ENCODE measurements around the gene HELZ. TPM values are rescaled to one million over a fixed set of nuclear protein-coding genes. Genes with fewer than 3 reads are reported as not detected.

The HELZ gene
- total and polyA plus RNA-seq, 4 donors, result 3.8 to 69.2 (median 25.7) TPM

DNA sequence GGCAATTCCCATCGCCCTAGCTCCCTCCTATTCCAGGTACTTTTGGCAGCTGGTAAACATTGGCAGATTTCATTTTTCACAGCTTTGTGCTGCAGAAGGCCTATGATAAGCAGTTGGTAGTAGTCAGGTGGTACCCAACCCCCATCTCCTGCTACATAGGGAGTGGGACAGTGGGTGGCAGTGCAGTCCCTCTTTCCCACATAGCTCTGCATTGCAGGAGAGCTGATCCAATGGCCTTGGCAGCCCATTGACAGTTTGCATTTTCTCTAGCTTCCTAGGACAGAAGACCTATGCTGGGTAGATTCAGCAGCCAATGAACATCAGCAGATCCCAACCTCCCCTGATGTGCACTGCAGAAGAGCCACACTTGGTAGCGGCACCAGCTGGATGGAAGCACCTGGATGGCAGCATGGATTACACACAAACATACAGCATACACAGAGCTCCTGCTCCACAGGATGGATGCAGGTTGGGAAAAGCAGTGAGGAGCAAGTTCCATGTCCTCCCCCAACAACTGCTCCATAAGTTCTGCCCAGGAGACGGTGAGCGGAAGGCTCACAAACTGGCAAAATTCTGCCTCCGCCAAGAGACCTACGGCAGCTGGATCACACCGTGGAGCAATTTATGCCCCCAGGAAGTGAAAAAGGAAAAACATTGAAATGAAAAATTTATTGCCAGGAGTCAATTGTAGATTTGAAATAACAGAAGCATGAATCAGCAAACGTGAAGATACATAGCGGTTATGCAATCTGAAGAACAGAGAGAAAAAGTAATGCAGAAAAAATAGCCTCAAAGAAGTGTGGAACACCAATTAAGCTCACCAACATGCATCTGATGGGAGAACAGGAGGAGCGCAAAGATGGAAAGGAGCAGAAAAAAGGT, 105.0 kb downstream of the HELZ start:
- no peaks in the 10 kb centered on the region for H3K27me3 ChIP-seq (ENCODE audit: control insufficient read depth in 4 of 4, insufficient read depth in 4 of 4, low read length in 3 of 4)
- no peak for DNase-seq (ENCODE audit: low spot score)
- no peak overlapping the region for H3K9ac ChIP-seq (ENCODE audit: low read depth in 1 of 2, low read length in 2 of 2)
- TF ChIP-seq, protein P1, sequence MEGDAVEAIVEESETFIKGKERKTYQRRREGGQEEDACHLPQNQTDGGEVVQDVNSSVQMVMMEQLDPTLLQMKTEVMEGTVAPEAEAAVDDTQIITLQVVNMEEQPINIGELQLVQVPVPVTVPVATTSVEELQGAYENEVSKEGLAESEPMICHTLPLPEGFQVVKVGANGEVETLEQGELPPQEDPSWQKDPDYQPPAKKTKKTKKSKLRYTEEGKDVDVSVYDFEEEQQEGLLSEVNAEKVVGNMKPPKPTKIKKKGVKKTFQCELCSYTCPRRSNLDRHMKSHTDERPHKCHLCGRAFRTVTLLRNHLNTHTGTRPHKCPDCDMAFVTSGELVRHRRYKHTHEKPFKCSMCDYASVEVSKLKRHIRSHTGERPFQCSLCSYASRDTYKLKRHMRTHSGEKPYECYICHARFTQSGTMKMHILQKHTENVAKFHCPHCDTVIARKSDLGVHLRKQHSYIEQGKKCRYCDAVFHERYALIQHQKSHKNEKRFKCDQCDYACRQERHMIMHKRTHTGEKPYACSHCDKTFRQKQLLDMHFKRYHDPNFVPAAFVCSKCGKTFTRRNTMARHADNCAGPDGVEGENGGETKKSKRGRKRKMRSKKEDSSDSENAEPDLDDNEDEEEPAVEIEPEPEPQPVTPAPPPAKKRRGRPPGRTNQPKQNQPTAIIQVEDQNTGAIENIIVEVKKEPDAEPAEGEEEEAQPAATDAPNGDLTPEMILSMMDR (IDR thresholded peaks at IDR 0.05; ENCODE audit: low read depth, low read length, missing input control), result peak; percentile 18
- peak; percentile 51 to 66 for TF ChIP-seq RAD21 (IDR thresholded peaks at IDR 0.05)
- TF ChIP-seq FOXA1 (IDR thresholded peaks at IDR 0.05), result no peak
- no peak for TF ChIP-seq NR2F2 (IDR thresholded peaks at IDR 0.05)
- TF ChIP-seq, protein P2, sequence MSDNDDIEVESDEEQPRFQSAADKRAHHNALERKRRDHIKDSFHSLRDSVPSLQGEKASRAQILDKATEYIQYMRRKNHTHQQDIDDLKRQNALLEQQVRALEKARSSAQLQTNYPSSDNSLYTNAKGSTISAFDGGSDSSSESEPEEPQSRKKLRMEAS (IDR thresholded peaks at IDR 0.05), result no peak
- H3K4me1 ChIP-seq (ENCODE audit: control insufficient read depth in 4 of 4, insufficient read depth in 4 of 4, low read length in 3 of 4), result no peaks in the 10 kb centered on the region
- no peak overlapping the region for H3K27ac ChIP-seq (ENCODE audit: low read depth in 1 of 2, low read length in 2 of 2)
- WGBS, result 84% methylated on average over 10 of the region's 10 CpGs
- H3K9me3 ChIP-seq (ENCODE audit: control insufficient read depth in 4 of 4, low read length in 3 of 4), result no peaks in the 10 kb centered on the region
- H3K36me3 ChIP-seq (ENCODE audit: control insufficient read depth in 4 of 4, insufficient read depth in 3 of 4, low read depth in 1 of 4, low read length in 3 of 4), result peaks cover 3 to 52% (median 37%) of the 10 kb centered on the region in 4 donors
- no peak overlapping the region for H3K4me3 ChIP-seq (ENCODE audit: low read depth in 1 of 3, low read length in 3 of 3)

DNA sequence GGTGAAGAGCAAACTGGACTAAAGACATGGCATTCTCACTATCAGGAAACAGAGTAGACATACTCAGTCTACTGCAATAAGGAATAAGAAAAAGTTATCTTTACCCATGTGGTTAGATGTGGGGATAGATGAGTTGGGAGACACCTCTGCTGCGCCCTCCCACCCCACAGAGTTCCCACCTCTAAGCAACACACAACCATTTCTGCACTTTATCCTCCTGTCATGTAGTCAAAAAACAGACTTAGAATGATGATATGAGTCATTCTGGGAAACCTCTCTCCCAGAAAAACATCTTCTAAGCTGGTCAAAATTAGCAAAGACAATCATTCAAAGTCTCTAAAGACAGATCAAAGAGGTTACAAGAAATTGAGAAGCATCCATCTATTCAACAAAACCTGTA, 105.7 kb downstream of the HELZ start:
- H3K9me3 ChIP-seq (ENCODE audit: control insufficient read depth in 4 of 4, low read length in 3 of 4), result no peaks in the 10 kb centered on the region
- H3K4me1 ChIP-seq (ENCODE audit: control insufficient read depth in 4 of 4, insufficient read depth in 4 of 4, low read length in 3 of 4), result no peaks in the 10 kb centered on the region
- H3K4me3 ChIP-seq (ENCODE audit: low read depth in 1 of 3, low read length in 3 of 3), result no peak overlapping the region
- no peaks in the 10 kb centered on the region for H3K27me3 ChIP-seq (ENCODE audit: control insufficient read depth in 4 of 4, insufficient read depth in 4 of 4, low read length in 3 of 4)
- H3K36me3 ChIP-seq (ENCODE audit: control insufficient read depth in 4 of 4, insufficient read depth in 3 of 4, low read depth in 1 of 4, low read length in 3 of 4), result peaks cover 1 to 44% (median 33%) of the 10 kb centered on the region in 4 donors
- H3K9ac ChIP-seq (ENCODE audit: low read depth in 1 of 2, low read length in 2 of 2), result no peak overlapping the region
- WGBS, result 98% methylated on average over 1 of the region's 1 CpG
- no peak overlapping the region for H3K27ac ChIP-seq (ENCODE audit: low read depth in 1 of 2, low read length in 2 of 2)
- TF ChIP-seq, protein P1 (IDR thresholded peaks at IDR 0.05; ENCODE audit: low read depth, low read length, missing input control), result no peak
- TF ChIP-seq, protein P2 (IDR thresholded peaks at IDR 0.05), result no peak
- no peak for DNase-seq (ENCODE audit: low spot score)

DNA sequence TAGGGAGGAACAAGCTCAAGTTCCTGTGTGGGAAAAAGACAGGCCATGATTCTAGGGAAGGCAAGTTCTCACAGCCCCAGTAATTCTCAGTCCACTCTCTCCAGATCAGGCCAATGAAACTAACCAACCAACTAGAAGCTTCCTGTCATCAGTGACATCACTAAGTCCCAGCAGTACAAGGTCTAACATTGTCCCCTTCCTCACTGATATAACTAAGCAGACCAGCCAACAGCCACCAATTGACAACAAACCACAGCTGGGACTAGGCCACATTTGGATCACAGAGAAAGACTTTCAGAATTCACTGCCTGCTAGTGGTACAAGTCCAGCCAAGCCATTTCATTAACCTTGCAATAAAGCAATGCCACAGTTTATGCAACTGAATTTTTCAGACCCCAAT, 106.6 kb downstream of the HELZ start:
- TF ChIP-seq SP1 (IDR thresholded peaks at IDR 0.05) (no peak), JUND (IDR thresholded peaks at IDR 0.05) (no peak), RAD21 (IDR thresholded peaks at IDR 0.05) (no peak), YY1 (IDR thresholded peaks at IDR 0.05) (no peak), NR2F2 (IDR thresholded peaks at IDR 0.05) (no peak)
- TF ChIP-seq, protein P1 (IDR thresholded peaks at IDR 0.05; ENCODE audit: low read depth, low read length, missing input control), result no peak
- TF ChIP-seq, protein P3, sequence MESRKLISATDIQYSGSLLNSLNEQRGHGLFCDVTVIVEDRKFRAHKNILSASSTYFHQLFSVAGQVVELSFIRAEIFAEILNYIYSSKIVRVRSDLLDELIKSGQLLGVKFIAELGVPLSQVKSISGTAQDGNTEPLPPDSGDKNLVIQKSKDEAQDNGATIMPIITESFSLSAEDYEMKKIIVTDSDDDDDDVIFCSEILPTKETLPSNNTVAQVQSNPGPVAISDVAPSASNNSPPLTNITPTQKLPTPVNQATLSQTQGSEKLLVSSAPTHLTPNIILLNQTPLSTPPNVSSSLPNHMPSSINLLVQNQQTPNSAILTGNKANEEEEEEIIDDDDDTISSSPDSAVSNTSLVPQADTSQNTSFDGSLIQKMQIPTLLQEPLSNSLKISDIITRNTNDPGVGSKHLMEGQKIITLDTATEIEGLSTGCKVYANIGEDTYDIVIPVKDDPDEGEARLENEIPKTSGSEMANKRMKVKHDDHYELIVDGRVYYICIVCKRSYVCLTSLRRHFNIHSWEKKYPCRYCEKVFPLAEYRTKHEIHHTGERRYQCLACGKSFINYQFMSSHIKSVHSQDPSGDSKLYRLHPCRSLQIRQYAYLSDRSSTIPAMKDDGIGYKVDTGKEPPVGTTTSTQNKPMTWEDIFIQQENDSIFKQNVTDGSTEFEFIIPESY (IDR thresholded peaks at IDR 0.05), result no peak
- TF ChIP-seq, protein P4, sequence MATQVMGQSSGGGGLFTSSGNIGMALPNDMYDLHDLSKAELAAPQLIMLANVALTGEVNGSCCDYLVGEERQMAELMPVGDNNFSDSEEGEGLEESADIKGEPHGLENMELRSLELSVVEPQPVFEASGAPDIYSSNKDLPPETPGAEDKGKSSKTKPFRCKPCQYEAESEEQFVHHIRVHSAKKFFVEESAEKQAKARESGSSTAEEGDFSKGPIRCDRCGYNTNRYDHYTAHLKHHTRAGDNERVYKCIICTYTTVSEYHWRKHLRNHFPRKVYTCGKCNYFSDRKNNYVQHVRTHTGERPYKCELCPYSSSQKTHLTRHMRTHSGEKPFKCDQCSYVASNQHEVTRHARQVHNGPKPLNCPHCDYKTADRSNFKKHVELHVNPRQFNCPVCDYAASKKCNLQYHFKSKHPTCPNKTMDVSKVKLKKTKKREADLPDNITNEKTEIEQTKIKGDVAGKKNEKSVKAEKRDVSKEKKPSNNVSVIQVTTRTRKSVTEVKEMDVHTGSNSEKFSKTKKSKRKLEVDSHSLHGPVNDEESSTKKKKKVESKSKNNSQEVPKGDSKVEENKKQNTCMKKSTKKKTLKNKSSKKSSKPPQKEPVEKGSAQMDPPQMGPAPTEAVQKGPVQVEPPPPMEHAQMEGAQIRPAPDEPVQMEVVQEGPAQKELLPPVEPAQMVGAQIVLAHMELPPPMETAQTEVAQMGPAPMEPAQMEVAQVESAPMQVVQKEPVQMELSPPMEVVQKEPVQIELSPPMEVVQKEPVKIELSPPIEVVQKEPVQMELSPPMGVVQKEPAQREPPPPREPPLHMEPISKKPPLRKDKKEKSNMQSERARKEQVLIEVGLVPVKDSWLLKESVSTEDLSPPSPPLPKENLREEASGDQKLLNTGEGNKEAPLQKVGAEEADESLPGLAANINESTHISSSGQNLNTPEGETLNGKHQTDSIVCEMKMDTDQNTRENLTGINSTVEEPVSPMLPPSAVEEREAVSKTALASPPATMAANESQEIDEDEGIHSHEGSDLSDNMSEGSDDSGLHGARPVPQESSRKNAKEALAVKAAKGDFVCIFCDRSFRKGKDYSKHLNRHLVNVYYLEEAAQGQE (IDR thresholded peaks at IDR 0.05), result no peak
- DNase-seq (ENCODE audit: low spot score), result no peak
- H3K27me3 ChIP-seq (ENCODE audit: control insufficient read depth in 4 of 4, insufficient read depth in 4 of 4, low read length in 3 of 4), result no peaks in the 10 kb centered on the region
- no peaks in the 10 kb centered on the region for H3K4me1 ChIP-seq (ENCODE audit: control insufficient read depth in 4 of 4, insufficient read depth in 4 of 4, low read length in 3 of 4)
- peaks cover 4 to 38% (median 28%) of the 10 kb centered on the region in 4 donors for H3K36me3 ChIP-seq (ENCODE audit: control insufficient read depth in 4 of 4, insufficient read depth in 3 of 4, low read depth in 1 of 4, low read length in 3 of 4)
- H3K4me3 ChIP-seq (ENCODE audit: low read depth in 1 of 3, low read length in 3 of 3), result no peak overlapping the region
- no peak overlapping the region for H3K9ac ChIP-seq (ENCODE audit: low read depth in 1 of 2, low read length in 2 of 2)
- no peak overlapping the region for H3K27ac ChIP-seq (ENCODE audit: low read depth in 1 of 2, low read length in 2 of 2)
- H3K9me3 ChIP-seq (ENCODE audit: control insufficient read depth in 4 of 4, low read length in 3 of 4), result no peaks in the 10 kb centered on the region
